ENCODE data around the gene TRAF4.
"Not testable (repeated sequence)": the region's sequence is repeated elsewhere in the genome, so short reads cannot be mapped to it uniquely, and the experiment has no call there.

Gene TRAF4

GRCh38 chr17:28792877-28793661 lies 49.3 kb downstream of the TRAF4 start:
- DNase-seq: no peak

- DNase-seq: not testable (repeated sequence)
These were observed 51.1 kb downstream of the TRAF4 start for GRCh38 chr17:28794846-28795441.

- no peak for DNase-seq
These were observed 52.3 kb downstream of the TRAF4 start for GRCh38 chr17:28796062-28796461.
